ENCODE data around the gene SLC22A17.
A peak's percentile ranks its signal among the peaks of the same experiment; 100 is the strongest.
"Not testable (repeated sequence)": the region's sequence is repeated elsewhere in the genome, so short reads cannot be mapped to it uniquely, and the experiment has no call there.

SLC22A17 gene

DNA sequence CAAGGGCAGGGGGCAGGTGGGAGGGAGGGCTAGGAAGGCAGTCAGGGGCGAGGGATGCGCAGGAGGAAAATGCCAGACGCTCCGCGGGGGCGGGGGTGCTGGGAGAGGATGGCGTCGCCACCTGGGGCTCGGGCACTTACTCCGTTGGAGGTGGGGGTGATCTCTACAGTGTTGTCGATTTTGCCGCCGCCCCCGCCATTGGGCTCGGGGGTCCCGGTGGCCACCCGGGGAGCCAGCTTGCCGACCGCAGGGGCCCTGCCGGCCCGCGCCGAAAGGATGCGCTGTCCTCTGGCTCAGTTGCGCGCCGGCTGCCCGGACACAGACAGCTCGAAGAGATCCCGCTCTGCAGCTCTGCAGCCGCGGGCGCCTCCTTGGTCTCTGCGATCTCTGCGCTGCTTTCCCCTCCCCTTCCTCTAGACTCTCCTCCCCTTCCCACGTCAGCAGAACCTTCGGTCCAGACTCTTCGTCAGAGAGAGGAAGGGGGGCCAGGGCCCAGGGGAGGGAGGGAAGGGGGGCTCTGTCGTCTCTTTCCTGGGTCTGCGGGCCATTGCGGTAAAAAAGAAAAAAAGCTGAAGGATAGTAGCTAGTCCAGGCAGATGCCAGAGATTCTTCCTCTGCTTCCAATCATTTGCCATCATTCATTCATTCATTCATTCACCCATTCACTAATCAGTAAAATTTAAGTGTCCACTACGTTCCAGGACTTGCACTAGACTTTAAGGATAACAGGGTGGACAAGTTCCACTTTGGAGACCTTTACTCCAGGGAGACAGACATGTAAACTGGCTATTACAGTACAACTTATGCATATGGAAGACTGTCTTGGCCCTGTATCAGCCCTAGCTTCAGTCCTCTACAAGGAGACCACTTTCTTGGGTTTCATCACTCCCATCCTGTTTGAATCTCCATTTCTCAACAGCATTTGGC lies at the start of gene SLC22A17:
Gene SLC22A17 (minus strand): TSS at position 382 of the 927 bp plus-strand sequence.
- DNase-seq: peak; percentile 74

DNA sequence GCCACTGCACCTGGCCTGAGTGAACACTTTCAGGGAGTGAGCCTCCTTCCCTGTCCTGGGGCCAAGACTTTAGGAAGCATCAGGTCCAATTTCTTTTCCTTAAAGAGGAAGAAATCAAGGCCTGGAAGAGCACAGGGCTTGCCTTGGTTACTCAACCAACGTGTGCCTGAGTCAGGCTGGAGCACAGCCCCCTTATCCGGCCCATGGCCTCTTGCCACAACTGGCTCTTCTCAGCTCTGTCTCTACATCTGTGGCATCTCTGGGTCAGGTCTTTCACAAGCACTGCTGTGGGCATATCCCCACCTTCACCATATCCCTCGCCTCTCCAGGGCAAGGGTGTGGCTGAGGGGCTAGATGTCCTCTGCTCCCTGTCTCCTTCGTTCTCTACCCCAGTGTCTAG lies 48.6 kb upstream of the SLC22A17 start:
- no peak for DNase-seq

DNA sequence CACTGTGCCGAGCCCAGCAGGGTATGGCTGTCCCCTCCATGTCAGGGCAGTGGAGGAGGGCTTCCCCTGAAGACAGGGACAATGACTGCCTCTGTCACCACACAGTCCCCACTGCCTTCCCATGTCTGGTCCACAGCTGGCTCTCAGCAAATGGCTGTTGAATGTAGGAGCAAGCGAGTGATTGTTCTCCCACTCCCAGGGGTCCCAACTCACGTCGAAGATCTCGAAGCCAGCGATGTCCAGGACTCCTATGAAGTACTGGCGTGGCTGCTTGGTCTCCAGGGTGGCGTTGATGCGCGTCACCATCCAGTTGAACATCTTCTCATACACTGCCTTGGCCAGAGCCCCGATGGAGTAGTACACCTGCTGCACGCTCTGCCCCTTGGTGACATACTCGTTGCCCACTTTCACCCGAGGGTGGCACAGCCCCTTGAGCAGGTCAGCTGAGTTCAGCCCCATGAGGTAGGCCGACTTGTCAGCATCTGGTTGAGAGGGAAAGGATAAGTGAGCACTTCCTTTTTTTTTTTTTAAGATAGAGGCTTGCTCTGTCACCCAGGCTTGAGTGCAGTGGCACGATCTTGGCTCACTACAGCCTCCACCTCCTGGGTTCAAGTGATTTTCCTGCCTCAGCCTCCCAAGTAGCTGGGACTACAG lies 47.9 kb upstream of the SLC22A17 start:
- not testable (repeated sequence) for DNase-seq

DNA sequence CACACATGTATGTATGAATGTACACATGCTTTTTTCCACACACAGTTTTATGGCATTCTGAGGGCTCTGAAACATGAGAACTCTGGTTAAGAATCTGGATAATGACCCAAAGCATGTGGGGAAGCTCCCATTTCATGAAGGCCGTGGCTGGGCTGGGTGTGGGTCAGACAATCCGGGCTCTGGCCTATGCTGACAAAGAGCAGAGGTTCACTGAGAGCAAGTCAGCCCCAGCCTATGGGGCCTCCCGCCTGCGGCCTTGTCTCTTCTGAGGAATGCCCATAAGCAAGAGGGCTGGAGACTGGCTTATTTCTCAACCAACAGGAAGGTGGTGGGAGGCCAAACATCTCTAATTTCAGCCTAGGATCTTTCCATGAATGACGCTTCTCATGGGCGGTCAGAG lies 46.9 kb upstream of the SLC22A17 start:
- DNase-seq: no peak

DNA sequence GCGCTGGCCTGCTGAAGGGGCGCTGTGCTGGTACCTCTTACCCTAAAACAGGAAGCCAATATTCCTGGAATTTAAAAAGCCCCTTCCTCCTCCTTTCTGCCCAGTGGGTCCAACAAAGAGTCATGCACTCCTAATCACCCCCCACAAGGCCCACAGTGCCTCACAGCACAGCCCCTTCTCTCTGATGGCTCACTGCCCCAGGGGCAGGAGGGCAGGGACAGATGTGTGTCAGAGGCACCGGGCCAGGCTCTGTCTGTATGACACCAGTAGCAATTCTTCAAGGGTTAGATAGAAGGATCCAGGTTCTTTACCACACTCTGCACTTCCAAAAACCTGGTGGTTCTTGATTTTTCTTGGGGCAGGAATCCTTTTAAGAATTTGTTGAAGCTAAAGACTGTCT lies 46.4 kb upstream of the SLC22A17 start:
- DNase-seq: peak; percentile 32

DNA sequence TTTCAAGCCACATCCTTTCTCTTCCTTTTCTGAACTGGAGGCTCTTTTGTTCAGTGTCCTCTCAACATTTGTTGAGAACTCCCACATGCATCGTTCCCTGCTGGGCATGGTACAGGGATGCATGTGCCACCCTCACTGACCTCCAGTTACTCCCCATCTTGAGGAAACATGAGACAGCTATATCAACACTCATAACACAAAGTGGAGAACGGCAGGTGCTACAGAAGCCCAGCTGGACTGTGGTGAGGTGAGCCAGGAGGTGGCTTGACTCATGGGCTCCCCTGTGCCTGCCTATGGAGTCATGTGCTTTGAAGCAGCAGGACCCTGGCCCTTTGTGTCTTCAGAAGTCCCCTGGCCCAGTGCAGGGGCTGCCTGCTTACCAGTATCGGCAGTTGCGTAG lies 45.7 kb upstream of the SLC22A17 start:
- peak; percentile 97 for DNase-seq

DNA sequence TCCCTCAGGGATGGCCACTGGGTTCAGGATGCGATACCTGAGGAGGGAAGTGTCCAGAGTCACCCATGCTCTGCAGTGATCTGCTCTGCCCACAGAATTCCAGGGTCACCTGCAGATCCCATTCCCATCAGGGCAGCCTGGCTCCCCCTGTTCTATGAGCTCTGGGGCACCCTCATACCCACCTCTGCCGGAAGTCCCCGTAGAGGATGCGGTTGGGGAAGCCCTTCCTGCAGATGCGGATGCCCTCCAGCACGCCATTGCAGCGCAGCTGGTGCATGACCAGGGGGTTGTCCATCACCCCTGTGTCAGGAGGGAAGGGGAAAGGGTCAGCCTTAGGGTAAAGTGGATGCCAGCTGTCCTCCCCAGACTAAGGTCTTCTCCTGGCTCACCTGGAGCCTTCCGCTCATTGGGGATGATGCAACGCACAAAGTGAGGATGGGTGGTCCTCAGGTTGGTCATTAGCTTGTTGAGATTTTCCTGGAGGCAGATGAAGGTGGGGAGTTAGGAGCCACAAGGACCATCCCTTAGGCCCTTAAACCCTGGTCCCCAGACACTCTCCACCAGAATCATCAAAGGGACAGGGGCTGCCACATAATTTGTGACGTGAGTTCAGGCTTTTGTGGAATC lies 44.2 kb upstream of the SLC22A17 start:
- no peak for DNase-seq

DNA sequence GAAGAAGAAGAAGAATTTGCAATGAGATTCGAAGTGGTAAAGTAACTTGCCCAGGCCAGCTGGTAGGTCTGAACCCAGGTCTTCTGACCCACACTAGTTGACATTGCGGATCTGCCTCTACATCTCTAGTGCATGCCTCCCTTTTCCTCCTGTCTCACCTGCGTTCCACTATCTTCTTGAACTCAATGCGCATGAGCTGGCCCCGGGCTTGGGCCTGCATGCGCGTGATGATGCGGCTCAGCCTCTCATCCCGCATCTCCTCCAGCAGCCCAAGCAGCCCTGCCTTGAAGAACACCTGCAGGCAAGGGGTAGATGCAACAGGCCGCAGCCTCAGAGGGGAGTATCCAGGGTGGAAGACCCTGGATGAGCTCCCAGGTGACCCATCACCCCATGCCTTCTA lies 43.4 kb upstream of the SLC22A17 start:
- DNase-seq: no peak

DNA sequence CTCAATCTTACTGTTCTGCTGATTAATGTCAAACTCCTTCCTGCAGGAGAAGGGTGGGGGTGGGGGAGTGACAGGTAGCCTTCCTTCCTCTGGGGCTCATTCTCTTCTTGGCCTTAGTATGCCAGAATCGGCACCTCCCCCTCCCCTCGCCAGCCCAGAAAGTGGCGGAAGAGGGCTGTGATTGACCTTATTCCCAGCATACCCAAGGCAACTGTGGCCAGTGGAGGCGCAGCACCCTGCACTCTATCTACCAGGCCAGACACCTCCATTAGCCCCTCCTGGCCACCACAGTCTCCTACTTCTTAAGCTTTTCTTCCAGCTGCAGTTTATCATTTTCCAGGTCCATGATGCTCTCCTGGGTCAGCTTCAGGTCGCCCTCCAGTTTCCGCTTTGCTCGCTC lies 39.9 kb upstream of the SLC22A17 start:
- DNase-seq: no peak

DNA sequence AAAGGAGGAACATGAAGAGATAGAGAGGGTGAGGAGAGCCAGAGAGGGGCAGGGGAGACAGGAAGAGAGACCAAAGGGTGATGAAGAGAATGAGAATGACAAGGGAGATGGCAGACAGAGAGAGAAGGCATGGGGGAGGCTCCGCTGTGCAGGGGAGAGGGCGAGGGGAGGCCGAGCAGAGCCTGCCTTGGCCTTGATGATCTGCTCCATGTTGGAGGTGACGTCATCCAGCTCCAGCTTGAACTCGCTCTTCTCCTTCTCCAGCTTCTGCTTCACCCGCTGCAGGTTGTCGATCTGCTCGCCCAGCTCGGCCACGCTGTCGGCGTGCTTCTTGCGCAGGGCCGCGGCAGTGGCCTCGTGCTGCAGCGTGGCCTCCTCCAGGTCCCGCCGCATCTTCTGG lies 37.2 kb upstream of the SLC22A17 start:
- not testable (repeated sequence) for DNase-seq

DNA sequence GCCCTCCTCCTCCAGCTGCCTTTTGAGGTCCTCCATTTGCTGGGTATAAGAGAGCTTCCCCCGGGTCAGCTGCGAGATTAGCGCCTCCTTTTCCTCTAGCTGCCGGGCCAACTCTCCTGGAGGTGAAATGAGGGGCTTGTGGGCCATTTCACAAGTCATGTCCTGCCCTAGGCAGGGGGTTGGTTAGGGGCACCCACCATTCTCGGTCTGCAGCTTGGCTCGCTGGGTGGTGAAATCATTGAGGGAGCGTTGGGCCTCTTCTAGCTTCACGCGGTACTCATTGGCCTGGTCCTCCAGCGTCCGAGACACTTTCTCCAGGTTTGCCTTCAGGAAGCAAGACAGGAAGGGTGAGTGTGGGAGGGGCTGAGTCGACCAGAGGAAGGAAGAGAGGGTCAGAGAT lies 36.7 kb upstream of the SLC22A17 start:
- DNase-seq: no peak

DNA sequence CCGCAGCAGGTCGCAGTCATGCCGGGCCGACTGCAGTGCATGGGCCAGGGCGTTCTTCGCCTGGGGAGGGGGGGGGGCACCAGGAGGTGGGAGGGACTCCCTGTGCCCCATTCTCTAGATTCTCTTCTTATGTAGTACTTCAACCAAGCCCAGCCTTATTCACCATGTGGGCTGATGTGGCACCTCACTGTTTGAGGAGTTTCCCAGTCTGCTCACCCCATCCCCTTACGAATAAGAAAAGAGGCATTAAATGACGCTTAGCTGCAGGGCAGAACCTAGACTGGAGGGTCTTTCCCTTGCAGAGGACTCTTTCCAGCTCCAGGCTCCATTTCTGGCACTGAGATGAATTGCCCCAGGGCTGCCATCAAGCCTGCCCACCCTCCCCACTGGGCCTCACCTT lies 36.3 kb upstream of the SLC22A17 start:
- DNase-seq: no peak

DNA sequence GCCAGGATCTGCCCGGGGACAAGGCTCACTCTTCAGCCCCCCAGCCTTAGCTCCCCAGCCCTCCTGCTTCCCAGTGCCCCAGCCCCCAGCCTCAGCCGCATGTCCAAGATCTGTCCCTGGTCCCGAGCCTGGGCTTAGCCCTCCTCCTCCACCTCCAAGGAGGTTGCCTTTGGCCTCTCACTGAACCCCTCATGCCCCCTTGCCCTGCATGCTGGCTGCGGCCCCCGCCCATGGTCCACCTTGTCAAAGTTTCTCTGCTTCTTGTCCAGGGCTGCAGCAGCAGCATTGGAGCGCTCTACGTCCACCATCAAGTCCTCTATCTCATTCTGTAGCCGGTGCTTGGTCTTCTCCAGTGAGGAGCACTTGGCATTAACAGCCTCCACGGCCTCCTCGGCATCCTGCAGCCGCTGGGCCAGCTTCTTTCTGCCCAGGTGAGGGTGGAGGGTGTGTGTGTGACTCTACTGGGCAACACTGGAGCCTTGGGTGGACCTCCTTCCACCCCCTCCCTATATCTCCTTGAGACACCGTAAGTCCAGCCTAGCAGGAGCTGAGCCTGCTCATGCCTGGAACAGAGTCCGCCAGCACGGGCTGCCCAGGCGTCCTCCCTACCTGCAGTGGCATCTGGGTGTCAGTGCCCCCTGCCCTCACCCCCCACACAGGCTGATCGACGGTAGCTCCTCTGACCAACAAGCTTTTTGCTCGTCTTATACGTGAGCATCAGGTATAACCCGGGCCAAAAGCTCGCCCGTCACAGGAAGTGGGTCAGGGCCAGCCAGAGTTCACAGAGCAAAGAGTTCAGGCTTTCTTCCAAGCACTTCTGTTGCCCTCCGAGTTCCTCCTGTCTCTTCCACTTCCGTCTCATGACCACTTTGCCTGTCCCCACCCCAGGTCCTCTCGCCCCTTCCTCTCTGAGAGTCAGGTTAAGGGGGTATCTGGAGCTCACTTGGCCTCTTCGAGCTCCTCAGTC lies 35.5 kb upstream of the SLC22A17 start:
- DNase-seq: no peak

DNA sequence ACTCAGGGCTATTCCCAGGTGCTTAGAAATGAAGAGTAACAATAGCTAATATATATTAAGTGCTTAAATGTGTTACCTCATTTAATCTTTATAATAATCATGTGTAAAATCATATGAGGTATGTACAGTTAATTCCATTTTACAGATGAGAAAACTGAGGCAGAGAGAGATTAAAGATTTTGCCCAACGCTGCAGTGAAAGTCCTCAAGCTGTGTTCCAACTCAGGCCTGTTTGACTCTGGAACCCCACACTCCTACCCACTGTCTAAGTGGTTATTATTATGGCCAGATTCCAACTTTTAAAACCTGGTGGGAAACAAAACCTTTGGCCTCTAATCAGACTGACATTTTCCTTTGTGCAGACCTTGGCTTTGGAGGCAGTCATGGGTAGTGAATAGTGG lies 34.3 kb upstream of the SLC22A17 start:
- DNase-seq: no peak

DNA sequence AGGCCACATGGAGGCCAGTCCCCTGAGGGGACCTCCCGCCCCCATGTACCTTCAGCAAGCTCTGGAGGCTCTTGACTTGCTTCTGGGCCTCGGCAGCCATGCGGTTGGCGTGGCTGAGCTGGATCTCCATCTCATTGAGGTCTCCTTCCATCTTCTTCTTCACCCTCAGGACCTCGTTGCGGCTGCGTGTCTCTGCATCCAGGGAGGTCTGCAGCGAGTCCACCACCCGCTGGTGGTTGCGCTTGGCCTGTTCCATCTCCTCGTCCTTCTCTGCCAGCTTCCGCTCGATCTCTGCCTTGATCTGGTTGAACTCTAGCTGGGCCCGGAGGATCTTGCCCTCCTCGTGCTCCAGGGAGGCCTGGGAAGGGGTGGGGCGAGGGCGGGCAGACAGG lies 33.6 kb upstream of the SLC22A17 start:
- DNase-seq: not testable (repeated sequence)

DNA sequence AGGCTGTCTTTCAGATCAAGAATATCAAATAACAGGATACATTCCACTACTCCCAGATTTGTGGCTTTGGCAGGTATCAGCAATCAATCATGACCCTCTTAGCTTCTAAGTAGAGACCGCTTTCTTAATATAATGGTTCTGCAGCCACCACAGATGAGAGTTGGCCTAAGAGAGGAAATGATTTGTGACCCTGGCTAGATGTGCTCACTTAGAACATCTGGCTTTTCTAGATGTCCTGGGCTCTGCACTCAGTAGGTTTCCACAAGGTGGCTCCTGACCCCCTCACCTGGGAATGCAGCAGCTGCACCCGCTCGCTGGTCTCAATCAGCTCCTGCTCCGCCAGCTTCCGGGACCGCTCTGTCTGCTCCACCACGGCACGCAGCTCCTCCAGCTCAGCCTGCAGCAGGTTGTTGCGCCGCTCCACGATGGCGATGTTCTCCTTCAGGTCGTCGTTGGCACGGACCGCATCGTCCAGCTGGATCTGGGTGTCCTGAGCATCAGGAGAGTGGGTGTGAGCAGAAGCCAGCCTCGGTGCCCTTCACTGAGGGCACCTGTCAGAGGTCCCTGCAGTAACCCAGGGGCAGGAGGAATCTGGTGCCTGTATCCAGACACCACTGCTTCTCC lies 33.1 kb upstream of the SLC22A17 start:
- DNase-seq: no peak

DNA sequence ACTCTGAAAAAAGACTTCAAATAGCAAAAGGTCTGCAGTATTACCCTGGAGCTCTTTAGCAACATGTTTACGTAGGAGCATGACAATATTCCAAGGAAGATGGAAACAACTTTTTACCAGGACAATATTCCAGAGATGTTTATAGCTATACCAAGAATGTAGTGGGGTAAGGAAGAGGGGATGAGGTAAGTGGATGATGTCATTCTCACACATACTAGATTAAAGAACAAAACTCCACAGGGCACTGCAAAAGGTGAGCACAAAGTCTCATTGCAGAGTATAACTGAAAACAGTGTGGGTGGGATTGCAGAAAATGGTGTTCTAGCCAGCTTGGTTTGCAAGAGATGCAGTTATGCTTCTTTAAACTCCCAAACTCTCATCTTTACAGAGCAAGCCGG lies 32.6 kb upstream of the SLC22A17 start:
- DNase-seq: no peak

DNA sequence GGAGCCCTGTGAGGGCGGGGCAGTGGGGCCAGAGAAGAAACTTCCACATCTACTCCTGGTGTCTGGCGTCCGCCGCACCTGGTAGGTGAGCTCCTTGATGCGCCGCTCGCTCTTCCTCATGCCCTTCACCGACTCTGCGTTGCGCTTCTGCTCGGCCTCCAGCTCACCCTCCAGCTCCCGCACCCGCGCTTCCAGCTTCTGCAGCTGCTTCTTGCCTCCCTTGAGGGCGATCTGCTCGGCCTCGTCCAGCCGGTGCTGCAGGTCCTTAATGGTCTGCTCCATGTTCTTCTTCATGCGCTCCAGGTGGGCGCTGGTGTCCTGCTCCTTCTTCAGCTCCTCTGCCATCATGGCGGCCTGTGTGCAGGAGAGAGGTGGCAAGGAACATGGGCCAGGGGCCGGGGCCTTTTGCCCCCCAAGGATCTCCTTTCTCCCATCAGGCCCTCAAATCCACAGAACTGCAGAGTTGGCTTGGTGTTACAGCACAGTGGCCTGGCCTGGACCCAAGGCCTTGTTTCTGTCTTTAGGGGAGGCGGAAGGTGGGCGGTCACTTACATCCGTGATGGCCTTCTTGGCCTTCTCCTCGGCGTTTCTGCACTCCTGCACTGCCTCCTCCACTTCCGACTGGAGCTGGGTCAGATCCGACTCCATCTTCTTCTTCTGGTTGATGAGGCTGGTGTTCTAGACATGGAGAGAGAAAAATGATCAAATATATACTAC lies 31.8 kb upstream of the SLC22A17 start:
- no peak for DNase-seq

DNA sequence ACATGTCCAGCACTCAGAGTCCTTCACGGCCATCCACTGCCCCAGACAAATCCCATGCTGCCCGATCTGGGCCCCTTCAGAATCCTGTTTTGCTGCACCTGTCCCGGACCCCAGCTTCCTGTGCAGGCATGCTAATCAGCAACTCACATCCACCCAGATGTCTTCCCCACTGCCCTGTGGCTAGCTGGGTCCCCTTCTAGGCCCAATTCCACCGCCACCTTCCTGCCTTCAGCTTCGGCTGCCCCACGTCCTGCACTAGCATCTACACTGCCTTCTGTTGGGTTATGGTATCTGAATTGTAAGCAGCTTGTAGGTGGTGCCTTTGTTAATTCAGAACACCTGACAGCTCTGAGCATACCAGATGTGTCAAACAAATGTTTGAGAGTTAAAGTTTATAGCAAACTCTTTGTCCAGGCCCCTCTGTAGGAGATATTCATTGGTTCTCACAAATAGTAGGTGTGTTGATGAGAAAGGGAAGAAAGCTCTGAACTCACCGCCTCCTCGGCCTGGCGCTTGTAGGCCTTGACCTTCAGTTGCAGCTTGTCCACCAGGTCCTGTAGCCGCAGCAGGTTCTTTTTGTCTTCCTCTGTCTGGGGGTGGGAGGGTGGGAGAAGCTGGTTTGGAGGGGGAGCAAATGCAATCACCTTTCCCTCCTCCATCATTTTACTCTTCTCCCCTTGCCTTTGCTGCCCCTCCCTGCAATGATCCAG lies 30.2 kb upstream of the SLC22A17 start:
- DNase-seq: no peak

DNA sequence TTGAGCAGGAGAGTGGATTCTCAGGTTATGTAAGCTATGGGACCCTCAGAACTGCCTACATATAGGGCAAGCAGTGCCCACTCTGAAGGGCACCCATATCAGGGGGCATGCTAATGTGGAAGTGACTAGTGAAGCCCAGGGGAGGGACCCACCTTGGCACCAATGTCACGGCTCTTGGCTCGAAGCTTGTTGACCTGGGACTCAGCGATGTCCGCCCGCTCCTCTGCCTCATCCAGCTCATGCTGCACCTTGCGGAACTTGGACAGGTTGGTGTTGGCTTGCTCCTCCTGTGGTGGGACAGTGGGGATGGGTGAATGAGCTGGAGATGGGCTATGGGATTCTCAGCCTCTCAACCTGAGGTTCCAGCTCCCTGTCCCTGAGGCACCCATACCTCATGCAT lies 29.6 kb upstream of the SLC22A17 start:
- DNase-seq: no peak

DNA sequence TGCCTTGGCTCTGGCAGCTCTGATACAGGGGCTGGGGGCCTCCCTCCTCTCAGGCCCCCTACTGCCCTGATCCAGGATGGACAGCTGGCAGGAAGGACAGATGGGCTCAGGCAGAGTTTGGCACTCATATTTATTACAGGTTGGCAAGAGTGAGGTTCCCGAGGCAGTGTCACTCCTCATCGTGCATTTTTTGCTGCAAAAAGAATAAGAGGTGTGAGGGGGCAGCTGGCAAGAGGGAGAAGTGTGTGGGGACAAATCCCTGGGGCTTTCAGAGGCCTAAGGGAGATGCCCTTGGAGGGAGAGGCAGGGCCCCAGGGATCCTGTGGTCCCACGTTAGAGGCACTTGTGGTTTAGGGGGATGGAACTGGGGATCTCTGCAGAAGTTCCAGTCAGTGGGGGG lies 29.2 kb upstream of the SLC22A17 start:
- DNase-seq: no peak

Measured in DMS53 (cell line).